ENCODE data around the gene MATR3.
"Not testable (repeated sequence)": the region's sequence is repeated elsewhere in the genome, so short reads cannot be mapped to it uniquely, and the experiment has no call there.

The MATR3 gene

DNA sequence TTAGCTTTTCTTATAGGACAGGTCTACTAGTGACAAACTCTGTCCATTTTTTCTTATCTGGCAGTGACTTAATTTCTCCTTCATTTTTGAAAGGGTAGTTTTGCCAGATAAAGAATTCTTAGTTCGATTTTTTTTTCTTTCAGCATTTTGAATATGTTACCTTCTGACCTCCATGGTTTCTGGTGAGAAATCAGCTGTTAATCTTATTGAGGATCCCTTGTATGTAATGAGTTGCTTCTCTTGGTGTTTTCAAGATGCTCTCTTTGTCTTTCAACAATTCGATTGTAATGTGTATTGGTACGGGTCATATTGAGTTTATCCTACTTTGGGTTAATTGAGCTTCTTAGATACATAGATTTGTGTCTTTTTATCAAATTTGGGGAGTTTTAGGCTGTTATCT is 60.6 kb downstream of the MATR3 start:
- DNase-seq = no peak

DNA sequence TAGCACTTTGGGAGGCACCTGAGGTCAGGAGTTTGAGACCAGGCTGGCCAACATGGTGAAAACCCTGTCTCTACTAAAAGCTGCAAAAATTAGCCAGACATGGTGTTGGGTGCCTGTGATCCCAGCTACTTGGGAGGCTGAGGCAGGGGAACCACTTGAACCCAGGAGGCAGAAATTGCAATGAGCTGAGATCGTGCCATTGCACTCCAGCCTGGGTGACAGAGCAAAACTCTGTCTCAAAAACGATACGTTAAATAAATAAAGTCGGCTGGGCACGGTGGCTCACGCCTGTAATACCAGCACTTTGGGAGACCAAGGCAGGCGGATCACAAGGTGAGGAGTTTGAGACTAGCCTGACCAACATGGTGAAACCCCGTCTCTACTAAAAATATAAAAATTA is 62.4 kb downstream of the MATR3 start:
- DNase-seq = not testable (repeated sequence)

DNA sequence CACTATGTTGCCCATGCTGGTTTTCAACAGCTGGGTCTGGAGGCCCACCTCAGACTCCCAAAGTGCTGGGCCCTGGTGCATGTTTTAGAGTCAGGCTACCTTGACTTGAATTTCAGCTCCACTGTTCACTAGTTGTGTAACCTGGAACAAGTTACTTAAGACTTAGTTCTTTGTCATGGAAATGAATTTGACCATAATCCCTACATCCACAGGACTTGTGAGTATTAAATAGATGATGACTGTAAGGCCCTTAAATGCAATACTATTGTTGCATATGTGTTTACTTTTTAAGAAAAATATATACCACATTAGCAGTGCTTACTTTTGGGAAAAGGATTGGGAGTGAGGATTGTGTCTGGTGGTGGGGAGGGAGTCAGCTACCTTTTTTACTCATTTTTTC is 64.5 kb downstream of the MATR3 start:
- no peak for DNase-seq

DNA sequence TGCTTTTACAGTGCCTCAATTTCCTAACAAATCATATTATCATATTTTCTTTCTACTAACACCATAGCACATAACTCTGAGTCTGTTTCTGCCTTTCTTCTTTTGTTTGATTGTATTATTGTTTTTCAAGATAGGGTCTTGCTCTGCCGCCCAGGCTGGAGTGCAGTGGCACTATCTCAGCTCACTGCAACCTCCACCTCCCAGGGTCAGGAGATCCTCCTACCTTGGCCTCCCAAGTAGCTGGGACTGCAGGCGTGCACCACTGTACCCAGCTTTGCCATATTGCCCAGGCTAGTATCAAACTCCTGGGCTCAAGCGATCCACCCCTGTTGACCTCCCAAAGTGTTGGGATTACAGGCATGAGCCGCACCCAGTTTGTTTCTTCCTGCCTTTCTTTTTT is 66.8 kb downstream of the MATR3 start:
- no peak for DNase-seq

DNA sequence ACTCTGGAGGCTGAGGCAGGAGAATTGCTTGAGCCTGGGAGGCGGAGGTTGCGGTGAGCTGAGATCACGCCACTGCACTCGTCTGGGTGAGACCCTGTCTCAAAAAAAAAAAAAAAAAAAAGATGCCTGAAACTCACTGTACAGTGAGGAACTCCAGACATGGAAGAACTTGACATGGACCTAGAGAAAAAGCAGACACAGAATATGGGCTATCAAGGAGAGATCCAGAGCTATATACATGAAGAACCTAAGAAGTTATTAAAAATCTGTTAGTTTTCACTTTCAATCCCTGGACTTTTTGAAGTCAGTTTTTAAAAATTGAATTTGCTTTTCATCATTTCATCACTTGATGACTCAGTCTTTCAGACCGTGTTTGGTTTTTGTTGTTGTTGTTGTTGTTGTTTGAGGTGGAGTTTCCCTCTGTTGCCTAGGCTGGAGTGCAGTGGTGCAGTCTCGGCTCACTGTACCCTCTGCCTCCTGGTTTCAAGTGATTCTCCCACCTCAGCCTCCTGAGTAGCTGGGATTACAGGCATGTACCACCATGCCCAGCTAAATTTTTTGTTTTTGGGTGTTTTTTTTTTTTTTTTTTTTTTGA is 68.4 kb downstream of the MATR3 start:
- no peak for DNase-seq

DNA sequence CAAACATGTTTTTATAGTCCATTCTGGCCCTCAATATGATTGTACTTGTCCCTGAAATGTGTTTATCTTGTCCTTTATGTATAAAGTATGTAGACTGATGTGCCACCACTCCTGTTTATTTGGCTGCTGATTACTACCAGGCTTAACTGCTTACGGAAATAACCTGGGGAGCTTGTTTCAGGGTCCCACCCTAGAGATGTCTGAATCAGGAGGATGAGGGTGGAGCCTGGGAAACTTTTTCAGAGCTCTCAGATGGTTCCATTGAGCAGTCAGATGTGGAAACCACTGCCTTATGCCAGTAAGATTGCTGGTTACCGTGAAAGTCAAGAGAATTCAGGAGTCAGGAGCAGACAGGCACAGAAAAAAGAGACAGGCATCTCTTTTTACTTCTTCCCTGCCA is 70.4 kb downstream of the MATR3 start:
- no peak for DNase-seq

DNA sequence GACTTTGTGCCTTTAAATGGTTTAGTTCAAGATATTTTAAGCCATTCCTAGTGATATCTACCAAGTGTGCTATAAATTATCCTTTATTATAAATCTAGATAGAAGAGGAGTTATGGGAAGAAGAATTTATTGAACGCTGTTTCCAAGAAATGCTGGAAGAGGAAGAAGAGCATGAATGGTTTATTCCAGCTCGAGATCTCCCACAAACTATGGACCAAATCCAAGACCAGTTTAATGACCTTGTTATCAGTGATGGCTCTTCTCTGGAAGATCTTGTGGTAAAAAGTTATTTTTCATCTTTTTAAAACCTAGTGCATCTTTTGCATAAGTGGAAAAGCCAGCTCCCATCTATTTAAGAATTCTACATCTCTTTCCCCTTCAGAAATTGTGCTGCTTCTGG is 70.9 kb downstream of the MATR3 start:
- DNase-seq = no peak

DNA sequence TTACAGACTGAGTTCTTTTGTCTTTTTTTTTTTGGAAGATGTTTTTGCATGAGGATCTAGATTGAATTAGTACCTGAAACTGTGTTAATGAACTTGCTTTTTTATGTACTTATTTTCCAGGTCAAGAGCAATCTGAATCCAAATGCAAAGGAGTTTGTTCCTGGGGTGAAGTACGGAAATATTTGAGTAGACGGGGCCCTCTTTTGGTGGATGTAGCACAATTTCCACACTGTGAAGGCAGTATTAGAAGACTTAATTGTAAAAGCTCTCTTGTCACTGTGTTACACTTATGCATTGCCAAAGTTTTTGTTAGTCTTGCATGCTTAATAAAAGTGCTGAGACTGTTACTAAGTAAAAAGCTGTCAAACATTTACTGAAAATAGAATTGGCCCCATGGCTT is 75.1 kb downstream of the MATR3 start:
- no peak for DNase-seq

DNA sequence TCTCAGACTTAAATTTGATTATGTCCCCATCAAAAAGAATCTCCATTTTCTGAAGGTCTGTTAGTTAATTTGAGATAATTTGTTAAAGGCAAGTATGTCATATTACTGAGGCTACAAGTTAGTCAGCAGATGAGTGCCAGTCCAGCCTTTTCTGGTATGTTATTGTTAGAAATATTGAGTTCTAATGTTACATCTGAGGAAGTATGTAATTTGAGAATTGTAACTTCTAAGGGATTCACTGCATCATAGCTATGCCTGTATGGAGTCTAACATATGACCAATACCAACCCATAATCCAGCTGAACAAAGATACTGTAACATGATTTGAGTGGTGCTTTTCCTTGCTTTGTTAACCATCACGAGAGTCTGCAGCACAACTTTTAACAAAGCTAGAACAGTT is 75.6 kb downstream of the MATR3 start:
- DNase-seq = no peak

DNA sequence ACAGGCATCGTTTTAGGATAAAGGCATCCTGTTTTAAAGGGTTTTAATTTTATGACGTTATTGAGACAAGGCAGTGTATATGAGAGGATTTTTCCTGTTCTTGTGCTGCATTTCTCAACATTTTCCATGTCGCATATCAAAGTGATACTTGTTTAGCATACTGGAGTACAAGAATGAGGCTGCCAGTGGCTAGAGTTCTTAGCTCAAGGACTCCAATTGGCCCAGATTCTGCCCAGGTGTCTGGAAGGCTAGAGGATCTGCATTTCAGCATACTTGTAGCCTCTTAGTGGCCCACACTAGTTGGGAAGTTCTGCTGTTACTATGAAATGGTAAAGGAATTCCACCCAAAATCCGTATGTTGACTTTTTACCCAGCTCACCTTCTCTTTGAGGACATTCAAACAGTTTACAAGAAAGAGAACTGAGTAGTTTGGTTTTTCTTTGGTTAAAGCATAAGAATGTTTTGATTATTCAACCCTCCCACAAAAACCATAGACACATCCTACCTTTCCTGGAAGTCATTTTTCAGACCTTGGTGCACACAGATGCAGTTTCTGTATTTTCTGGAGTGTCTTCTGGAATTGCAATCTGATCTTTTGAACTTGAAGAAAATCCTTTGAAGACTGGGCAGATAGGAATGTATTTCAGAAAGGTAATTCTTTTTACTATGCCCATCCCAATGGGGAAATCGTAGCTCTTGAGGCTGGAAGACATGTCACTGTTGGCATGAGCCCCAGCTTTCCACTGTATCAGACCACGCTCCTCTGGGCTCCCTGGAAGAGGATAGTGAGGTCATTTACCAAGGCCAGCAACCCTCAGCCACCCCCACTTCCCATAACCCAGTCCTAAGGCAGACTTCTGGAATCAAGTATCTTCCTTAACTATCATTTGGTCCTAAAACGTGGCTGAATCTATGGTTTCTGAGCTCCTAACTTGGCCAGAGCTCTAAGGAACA is 78.2 kb downstream of the MATR3 start:
- peak; percentile 13 for DNase-seq

DNA sequence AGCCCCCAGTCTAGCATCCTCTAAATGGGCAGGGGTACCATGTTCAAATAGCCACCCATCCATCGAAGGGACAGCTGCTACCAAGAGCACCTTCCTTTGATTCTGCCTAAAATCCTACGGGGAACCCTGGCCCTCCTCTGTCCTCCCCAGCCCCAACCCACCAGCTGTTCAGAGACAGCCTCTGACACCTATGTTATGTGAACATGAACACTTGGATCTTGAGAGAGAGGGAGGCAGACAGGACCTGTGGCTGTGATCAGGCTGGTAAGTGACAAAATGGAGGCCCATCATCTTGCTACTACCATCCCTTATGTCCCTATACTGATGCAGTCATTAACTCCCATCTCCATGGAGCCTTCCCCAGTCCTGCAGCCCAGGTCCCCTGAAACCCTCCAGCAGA is 81.4 kb downstream of the MATR3 start:
- no peak for DNase-seq

DNA sequence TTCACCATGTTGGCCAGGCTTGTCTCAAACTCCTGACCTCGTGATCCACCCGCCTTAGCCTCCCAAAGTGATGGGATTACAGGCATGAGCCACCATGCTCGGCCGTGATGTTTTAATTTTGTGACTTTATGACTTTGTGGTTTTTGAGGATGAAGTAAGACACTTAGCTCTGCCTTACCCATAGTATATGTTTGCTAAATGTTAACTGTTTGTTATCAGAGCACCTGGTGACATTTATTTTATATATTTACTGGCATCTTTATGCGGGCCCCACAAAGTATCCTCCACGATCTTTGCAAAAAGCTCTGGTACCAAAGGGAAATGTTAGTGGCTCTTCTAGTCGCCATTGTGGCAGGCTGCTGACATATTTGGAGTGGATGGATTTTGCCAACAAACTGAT is 82.8 kb downstream of the MATR3 start:
- peak; percentile 14 for DNase-seq

DNA sequence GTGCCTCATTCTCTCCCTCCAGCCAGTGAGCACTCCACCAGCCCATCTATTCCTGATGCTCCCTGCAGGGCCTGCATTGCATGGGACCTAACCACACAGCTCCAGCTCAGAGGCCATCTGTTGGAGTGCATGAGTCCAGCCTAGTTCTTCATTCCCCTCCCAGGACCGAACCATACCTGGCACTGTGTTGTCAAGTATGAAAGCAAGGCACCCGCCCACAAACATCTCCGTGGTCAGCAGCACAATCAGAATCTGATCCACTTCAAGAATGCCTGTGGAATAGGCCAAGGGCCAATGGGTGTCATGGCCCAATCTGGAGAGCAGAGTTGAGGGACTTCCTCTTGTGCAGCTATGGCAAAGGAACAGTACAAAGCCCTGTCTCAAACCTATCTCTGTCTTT is 83.7 kb downstream of the MATR3 start:
- DNase-seq = peak; percentile 42

DNA sequence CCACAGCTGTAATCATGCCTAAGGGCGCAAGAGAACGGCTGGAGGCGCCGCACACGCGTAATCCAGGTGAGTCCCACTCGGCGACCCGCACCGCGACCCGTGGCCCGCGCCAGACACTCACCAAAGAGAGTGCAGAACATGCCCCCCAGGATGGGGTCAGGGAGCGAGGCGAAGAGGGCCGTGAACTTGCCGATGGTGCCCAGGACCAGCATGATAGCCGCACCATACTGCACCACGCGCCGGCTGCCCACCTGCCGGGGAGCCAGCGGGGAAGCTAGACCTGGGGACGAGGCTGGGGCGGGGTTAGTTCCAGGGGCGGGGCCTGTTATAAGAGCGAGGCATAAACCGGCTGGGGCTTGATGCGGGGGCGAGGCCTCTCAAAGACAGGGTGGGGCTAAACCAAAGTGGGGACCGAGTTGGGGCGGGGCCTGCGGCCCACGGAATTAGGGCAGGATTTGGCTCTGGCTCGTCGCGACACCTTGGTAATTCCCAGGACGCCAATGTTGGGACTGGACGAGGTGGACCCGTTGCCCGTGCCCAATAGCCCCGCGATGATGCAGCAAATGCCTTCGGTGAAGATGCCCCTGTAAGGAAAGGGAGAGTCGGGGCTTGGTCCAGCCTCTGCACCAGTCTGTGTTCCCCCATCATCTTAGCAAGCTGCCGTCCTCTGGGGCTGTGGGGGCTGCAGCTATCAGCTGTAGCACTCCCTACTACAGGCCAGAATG is 84.7 kb downstream of the MATR3 start:
- DNase-seq = peak; percentile 56

DNA sequence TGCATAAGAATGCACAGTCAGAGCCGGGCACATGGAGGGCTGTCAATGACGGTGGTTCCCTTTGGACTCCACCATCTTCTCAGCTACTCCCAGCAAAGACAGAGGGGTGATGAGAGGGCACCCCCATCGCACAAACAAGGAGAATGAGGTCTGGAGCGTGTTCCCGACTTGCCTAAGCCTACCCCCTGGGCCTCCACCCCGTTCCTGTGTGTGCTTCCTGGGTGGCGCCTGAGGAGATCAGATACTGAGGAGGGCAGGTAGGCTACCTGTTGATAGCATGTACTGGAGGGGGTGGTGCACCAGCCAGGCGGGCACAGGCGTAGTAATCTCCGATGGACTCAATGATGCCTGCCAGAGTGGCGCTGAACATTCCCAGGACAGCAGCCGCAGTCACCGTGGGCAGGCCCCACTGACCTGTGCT is 85.4 kb downstream of the MATR3 start:
- DNase-seq = peak; percentile 57

DNA sequence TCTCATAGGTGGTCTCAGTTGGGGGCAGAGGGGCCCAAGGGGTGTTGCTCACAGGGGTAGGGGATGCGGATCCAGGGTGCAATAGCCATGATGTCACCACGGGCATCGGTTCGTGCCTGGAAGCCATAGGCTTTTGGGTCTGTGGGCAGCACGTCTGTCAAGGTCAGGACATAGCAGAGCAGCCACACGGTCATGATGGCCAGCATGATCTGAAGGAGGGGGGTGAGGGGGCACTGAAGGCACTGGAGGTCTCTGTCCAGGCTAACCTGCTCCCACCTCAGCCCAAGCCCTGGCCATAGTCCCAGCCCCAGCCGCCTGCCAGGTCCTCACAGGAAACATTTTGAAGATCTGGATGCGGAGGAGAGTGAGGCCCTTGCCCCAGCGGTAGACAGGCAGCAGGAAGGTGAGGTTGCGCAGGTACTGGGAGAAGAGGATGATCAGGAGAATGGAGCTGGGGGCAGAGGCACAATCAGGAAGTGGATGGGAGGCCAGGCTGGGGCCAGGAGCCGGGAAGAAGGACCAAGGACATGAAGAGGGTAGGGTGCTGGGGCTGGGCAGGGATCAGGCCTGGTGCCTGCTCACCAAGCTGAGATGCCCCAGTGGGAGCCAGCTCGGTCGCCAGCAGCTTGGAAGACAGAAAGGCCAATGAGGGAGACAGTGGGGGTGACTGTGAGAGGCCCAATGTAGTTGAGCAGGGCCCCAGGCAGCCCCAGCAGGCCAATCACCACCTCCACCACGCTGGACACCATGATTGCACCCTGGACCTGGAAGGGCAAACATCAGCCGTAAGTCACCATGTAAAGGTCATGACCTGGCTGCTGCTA is 86.3 kb downstream of the MATR3 start:
- peak; percentile 46 for DNase-seq
